PC-9 (cell line): ENCODE measurements around the gene EPSTI1. TPM values are rescaled to one million over a fixed set of nuclear protein-coding genes. Genes with fewer than 3 reads are reported as not detected.

Source experiments
- BruUV-seq: library from RNA; stranded (reverse); fragments of 400-500 nt; replicated peaks from 2 replicates; lab custom pipeline; 2021; lab: Mats Ljungman, UMichigan
- CTCF ChIA-PET: fragments of 300-600 bp; sonication (Branson Sonifier 250); formaldehyde crosslinking; loops from one replicate; lab custom pipeline; 2022; ENCODE audit warnings: antibody characterized with exemption; lab: Charles Lee
- POLR2A ChIA-PET: fragments of 300-600 bp; sonication (Branson Sonifier 250); formaldehyde crosslinking; loops from one replicate; lab custom pipeline; 2022; ENCODE audit warnings: antibody characterized with exemption; ENCODE audit not compliant: unreplicated experiment; lab: Charles Lee
- DNase-seq, 2 experiments: peaks; one replicate each; pipeline versions ENCODE4 v3.0.0 to v3.0.0-alpha.2; 2015 to 2022; ENCODE audit warnings: mixed read lengths in 1 of 2
- H2AFZ ChIP-seq: fragments of 200-600 bp; sonication (generic); 2 replicates; pipeline ENCODE4 v1.8.1; 2017; ENCODE audit warnings: antibody characterized with exemption
- H3F3A ChIP-seq: fragments of 200-600 bp; sonication (generic); 2 replicates; pipeline ENCODE4 v1.8.1; 2017; ENCODE audit warnings: antibody characterized with exemption, mild to moderate bottlenecking, low read depth; ENCODE audit not compliant: insufficient read depth
- H3K27ac ChIP-seq: fragments of 200-600 bp; sonication (generic); 2 replicates; pipeline ENCODE4 v1.6.1; 2016; ENCODE audit warnings: mixed run types
- H3K27me3 ChIP-seq: fragments of 200-600 bp; sonication (generic); 2 replicates; pipeline ENCODE4 v1.6.1; 2016; ENCODE audit warnings: low read depth, mixed run types; ENCODE audit not compliant: insufficient read depth
- H3K36me3 ChIP-seq: fragments of 200-600 bp; sonication (generic); 2 replicates; pipeline ENCODE4 v1.6.1; 2016; ENCODE audit warnings: low read depth, mixed run types
- H3K4me1 ChIP-seq: fragments of 200-600 bp; sonication (generic); replicated peaks from 2 replicates; pipeline ENCODE4 v1.6.1; 2016; ENCODE audit warnings: mixed run types; ENCODE audit not compliant: insufficient read depth
- H3K4me2 ChIP-seq: fragments of 200-600 bp; sonication (generic); 2 replicates; pipeline ENCODE4 v1.6.1; 2017; ENCODE audit warnings: mixed run types
- H3K4me3 ChIP-seq: fragments of 200-600 bp; sonication (generic); 2 replicates; pipeline ENCODE4 v1.6.1; 2016; ENCODE audit warnings: mixed run types
- H3K79me2 ChIP-seq: fragments of 200-600 bp; sonication (generic); 2 replicates; pipeline ENCODE4 v1.6.1; 2017; ENCODE audit warnings: low read depth, mixed run types
- H3K9me2 ChIP-seq: fragments of 200-600 bp; sonication (generic); 2 replicates; pipeline ENCODE4 v1.8.1; 2017; ENCODE audit warnings: mild to moderate bottlenecking; ENCODE audit not compliant: insufficient read depth
- H3K9me3 ChIP-seq: fragments of 200-600 bp; sonication (generic); 2 replicates; pipeline ENCODE4 v1.8.1; 2016; ENCODE audit warnings: low read depth; ENCODE audit not compliant: insufficient read depth
- H4K20me1 ChIP-seq: fragments of 200-600 bp; sonication (generic); 2 replicates; pipeline ENCODE4 v1.8.1; 2017; ENCODE audit not compliant: insufficient read depth
- EZH2 ChIP-seq: fragments of 200-600 bp; sonication (generic); IDR thresholded peaks from 2 replicates; pipeline ENCODE4 v1.8.0; 2017; ENCODE audit warnings: antibody characterized with exemption, low read depth
- intact Hi-C: fragments of 100-400 bp; cut with micrococcal nuclease; formaldehyde crosslinking; loops from one replicate; pipeline ENCODE4 v1.10.0; 2022; ENCODE audit not compliant: unreplicated experiment
- total RNA-seq: library from RNA; stranded (reverse); gene quantifications from 2 replicates; pipeline ENCODE4 v1.2.3, GENCODE V29; 2021
- TF ChIP-seq, protein P1 (sequence below): fragments of 200-600 bp; sonication (generic); conservative IDR thresholded peaks from 2 replicates; pipeline ENCODE4 v1.6.1; 2017; ENCODE audit warnings: mixed run types, antibody characterized with exemption, mild to moderate bottlenecking, moderate library complexity

EPSTI1 gene
- total RNA-seq, 1 experiment from 2014 or later: 3.4 TPM

DNA sequence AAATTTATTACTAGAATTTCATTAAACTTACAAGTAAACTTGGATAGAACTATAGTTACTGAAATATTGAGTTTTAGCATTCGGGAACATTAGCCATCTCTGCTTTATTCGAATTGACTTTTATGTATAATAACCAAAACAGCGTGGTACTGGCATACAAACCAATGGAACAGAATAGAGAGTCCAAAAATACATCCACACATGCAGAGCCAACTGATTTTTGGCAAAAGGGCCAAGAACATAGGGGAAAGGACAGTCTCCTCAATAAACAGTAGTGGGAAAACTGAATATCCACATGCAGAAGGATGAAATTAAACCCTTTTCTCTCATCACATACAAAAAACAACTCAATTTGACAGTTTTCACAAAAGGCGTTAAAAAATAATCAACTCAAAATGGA lies 84.3 kb downstream of the EPSTI1 start:
- Histone ChIP-seq H3K4me3 (no peak overlapping the region), H3K4me1 (no peaks in the 10 kb centered on the region), H3K9me3 (no peaks in the 10 kb centered on the region), H2AFZ (no peak overlapping the region), H3K4me2 (no peak overlapping the region), H4K20me1 (no peaks in the 10 kb centered on the region), H3K36me3 (no peaks in the 10 kb centered on the region), H3K27ac (no peak overlapping the region), H3F3A (no peaks in the 10 kb centered on the region), H3K9me2 (no peaks in the 10 kb centered on the region), H3K27me3 (no peaks in the 10 kb centered on the region), H3K79me2 (no peaks in the 10 kb centered on the region)
- ChIA-PET POLR2A (no interaction called here), CTCF (no interaction called here)
- TF ChIP-seq EZH2: no peak
- TF ChIP-seq, protein P1, sequence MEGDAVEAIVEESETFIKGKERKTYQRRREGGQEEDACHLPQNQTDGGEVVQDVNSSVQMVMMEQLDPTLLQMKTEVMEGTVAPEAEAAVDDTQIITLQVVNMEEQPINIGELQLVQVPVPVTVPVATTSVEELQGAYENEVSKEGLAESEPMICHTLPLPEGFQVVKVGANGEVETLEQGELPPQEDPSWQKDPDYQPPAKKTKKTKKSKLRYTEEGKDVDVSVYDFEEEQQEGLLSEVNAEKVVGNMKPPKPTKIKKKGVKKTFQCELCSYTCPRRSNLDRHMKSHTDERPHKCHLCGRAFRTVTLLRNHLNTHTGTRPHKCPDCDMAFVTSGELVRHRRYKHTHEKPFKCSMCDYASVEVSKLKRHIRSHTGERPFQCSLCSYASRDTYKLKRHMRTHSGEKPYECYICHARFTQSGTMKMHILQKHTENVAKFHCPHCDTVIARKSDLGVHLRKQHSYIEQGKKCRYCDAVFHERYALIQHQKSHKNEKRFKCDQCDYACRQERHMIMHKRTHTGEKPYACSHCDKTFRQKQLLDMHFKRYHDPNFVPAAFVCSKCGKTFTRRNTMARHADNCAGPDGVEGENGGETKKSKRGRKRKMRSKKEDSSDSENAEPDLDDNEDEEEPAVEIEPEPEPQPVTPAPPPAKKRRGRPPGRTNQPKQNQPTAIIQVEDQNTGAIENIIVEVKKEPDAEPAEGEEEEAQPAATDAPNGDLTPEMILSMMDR: no peak
- BruUV-seq: no TSS peak
- intact Hi-C loops: no loop called here
- DNase-seq: no peak

DNA sequence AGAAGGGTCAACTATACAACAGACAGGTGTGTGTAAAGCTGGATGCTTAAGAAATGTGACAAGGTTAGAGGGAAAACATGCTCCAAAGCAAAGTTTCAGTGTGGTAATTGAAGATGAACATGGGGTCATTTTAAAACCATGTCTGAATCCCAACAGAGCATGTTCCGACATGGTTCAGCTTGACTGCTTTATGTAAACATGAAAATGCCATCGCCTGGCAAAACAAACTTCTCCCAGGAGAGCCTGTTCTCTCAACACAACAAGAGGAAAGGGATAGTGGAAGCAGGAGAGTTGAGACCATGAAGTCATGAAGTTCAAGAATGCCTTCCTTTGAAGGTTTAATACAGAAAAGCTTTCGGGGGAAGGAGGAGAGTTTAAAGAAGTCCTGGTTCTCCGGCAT lies 85.8 kb downstream of the EPSTI1 start:
- intact Hi-C loops: no loop called here
- no peaks in the 10 kb centered on the region for H3K9me3 ChIP-seq
- H3K36me3 ChIP-seq: no peaks in the 10 kb centered on the region
- TF ChIP-seq, protein P1: no peak
- no peak for TF ChIP-seq EZH2
- H3K4me2 ChIP-seq: no peak overlapping the region
- no peak overlapping the region for H2AFZ ChIP-seq
- no peak for DNase-seq
- no peaks in the 10 kb centered on the region for H3K9me2 ChIP-seq
- no peaks in the 10 kb centered on the region for H4K20me1 ChIP-seq
- no peak overlapping the region for H3K4me3 ChIP-seq
- no peaks in the 10 kb centered on the region for H3K4me1 ChIP-seq
- ChIA-PET CTCF (no interaction called here), POLR2A (no interaction called here)
- H3K79me2 ChIP-seq: no peaks in the 10 kb centered on the region
- H3F3A ChIP-seq: no peaks in the 10 kb centered on the region
- BruUV-seq: no TSS peak
- H3K27ac ChIP-seq: no peak overlapping the region
- H3K27me3 ChIP-seq: no peaks in the 10 kb centered on the region

GRCh38 chr13:42905579-42905978 lies 86.5 kb downstream of the EPSTI1 start:
- H3K4me1 ChIP-seq: no peaks in the 10 kb centered on the region
- no peaks in the 10 kb centered on the region for H3F3A ChIP-seq
- no peak overlapping the region for H3K4me3 ChIP-seq
- intact Hi-C loops: no loop called here
- no peaks in the 10 kb centered on the region for H3K9me2 ChIP-seq
- no peak for DNase-seq
- POLR2A ChIA-PET: no interaction called here
- no peaks in the 10 kb centered on the region for H4K20me1 ChIP-seq
- no peak overlapping the region for H3K4me2 ChIP-seq
- BruUV-seq: no TSS peak
- TF ChIP-seq, protein P1: no peak
- no peak for TF ChIP-seq EZH2
- no peak overlapping the region for H2AFZ ChIP-seq
- no peaks in the 10 kb centered on the region for H3K79me2 ChIP-seq
- H3K36me3 ChIP-seq: no peaks in the 10 kb centered on the region
- no peaks in the 10 kb centered on the region for H3K27me3 ChIP-seq
- H3K9me3 ChIP-seq: no peaks in the 10 kb centered on the region
- H3K27ac ChIP-seq: no peak overlapping the region
- CTCF ChIA-PET: no interaction called here
